Left kidney (tissue), 2 donors: Measurements from ENCODE around the gene FOXK1. TPM values are rescaled to one million over a fixed set of nuclear protein-coding genes. Genes with fewer than 3 reads are reported as not detected.

Source experiments
- DNase-seq: peaks from one replicate; pipeline ENCODE4 v3.0.0-alpha.2; 2013
- polyA plus RNA-seq: library from polyadenylated mRNA; unstranded; fragments of 120-200 nt; gene quantifications from one replicate; pipeline ENCODE4 v1.2.1, GENCODE V29; 2013; ENCODE audit not compliant: insufficient read length

FOXK1 gene
- polyA plus RNA-seq, 1 donor = 19.1 TPM

- DNase-seq = no peak
These were observed 136.1 kb downstream of the FOXK1 start for GRCh38 chr7:4818000-4818794.

GRCh38 chr7:4819560-4820404 lies 137.7 kb downstream of the FOXK1 start:
- no peak for DNase-seq

- DNase-seq = no peak
These were observed 138.4 kb downstream of the FOXK1 start for GRCh38 chr7:4820405-4820966.

Other genes starting within 250 kb of the FOXK1 start
- 18.9 TPM for gene AP5Z1, start 93.3 kb downstream of the FOXK1 start, polyA plus RNA-seq
- 0.18 TPM for gene PAPOLB, start 179.7 kb downstream of the FOXK1 start, polyA plus RNA-seq
- gene RADIL, start 201.4 kb downstream of the FOXK1 start, polyA plus RNA-seq = 1.3 TPM